ENCODE data around the gene IDS.
A peak's percentile ranks its signal among the peaks of the same experiment; 100 is the strongest.
"Not testable (repeated sequence)": the region's sequence is repeated elsewhere in the genome, so short reads cannot be mapped to it uniquely, and the experiment has no call there.

IDS gene

GRCh38 chrX:149526318-149527033 is 21.4 kb upstream of the IDS start:
- not testable (repeated sequence) for DNase-seq

GRCh38 chrX:149525903-149526302 is 20.8 kb upstream of the IDS start:
- DNase-seq, result not testable (repeated sequence)

GRCh38 chrX:149525389-149525788 is 20.3 kb upstream of the IDS start:
- DNase-seq, result peak; percentile 54 to 55 (median 54)

GRCh38 chrX:149522916-149523315 is 17.8 kb upstream of the IDS start:
- DNase-seq, result no peak

DNA sequence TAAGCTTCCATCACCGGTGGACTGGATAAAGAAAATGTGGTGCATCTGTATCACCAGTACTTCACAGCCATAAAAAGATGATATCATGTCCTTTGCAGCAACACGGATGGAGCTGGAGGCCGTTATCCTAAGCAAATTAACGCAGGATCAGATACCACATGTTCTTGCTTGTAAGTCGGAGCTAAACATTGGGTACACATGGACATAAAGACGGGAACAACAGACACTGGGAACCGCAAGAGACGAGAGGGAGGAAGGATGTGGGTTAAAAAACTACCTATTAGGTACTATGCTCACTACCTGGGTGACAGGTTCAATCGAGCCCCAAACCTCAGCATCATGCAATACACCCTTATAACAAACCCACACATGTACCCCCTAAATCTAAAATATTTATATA is 16.3 kb upstream of the IDS start:
- no peak for DNase-seq

- not testable (repeated sequence) for DNase-seq
Observed at GRCh38 chrX:149520636-149521277, 15.7 kb upstream of the IDS start.

- DNase-seq, result no peak
Observed at GRCh38 chrX:149518236-149518635, 13.1 kb upstream of the IDS start.

DNA sequence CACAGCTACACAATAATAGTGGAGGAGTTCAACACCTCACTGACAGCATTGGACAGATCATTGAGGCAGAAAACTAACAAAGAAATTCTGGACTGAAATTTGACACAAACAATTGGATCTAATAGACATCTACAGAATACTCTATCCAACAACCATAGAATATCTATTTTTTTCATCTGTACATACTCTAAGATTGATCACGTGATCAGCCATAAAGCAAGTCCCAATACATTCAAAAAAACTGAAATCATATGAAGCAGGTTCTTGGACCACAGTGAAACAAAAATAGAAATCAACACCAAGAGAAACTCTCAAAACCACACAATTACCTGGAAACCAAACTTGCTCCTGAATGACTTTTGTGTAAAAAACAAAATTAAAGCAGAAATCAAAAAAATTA is 12.2 kb upstream of the IDS start:
- DNase-seq, result no peak

GRCh38 chrX:149516604-149517003 is 11.5 kb upstream of the IDS start:
- DNase-seq, result no peak

- peak in 1 of 3 donors; percentile 16 for DNase-seq
Observed at GRCh38 chrX:149515954-149516602, 11.0 kb upstream of the IDS start.

DNA sequence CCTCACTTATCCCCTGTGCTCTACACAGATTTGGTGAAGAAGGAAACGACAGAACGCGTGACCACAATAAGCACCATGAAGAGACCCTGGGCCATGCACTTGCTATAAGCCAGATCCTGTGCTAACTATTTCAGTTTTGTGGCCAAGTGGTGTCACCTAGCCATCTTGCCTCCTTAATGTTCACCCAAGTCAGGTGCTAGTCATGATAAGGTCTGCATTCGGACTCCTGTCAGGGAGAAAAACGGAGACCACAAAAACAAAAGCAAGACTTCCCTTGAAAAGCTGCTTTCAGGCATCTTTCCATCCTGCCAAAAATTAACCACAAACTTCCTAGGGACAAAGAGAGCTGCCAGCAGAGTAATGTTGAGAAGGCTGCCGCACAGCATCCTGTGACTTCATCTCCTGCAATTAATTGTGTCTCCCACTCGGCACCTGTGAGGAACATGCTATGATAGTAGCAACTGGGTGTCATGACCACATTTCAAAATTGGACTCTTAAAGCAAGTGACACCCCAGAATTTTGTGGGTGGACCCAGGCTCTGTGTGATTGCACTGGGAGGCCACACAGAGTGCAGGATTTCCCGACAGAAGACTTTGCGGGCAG is 8.8 kb upstream of the IDS start:
- no peak for DNase-seq

DNA sequence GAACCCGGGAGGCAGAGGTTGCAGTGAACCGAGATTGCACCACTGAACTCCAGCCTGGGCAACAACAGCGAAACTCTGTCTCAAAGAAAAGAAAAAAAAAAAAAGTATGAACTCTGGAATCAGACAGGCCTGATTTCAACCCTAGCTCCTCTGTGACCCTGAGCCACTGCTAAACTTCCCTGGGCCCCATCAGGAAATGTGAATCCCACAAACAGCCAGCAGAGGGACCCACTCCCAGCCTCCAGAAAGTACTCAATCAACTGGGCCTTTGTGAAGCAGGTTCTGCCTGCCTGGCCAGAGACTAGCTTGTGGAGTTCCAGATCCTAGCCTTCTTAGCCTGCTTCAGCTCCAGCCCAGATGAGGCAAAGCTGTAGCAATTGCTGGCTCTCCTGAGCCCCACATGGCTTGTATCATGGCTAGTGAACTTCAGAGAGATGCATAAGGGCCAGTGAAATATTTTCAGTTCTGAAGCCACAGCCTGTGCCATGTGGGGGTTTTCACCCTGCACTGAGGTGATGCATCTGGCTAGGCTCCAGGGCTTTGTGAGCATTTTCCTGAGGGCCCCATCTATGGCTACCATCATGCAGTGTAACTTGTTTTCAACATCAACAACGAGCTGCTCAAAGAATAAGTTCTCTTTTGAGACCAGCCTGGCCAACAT is 7.2 kb upstream of the IDS start:
- DNase-seq, result peak; percentile 53 to 65 (median 59)

DNA sequence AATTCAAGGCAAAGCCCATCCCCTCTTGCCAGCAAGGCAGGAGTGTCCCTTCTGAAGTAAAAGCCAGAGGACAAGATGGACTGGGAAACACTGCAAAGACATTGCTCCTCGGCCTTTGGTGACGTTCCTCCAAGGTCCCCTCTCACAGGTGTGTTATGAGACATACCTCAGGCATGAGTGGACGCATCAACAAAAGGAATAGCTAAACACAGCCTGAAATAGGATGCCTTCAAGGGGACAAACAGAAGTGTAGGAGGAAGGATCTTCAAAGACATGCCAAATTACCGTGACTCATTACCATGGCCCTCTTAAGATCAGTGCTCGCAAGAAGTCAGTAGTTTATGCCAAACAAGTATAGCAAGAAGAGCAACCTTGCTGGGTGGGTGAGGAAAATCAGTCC is 6.0 kb upstream of the IDS start:
- no peak for DNase-seq

DNA sequence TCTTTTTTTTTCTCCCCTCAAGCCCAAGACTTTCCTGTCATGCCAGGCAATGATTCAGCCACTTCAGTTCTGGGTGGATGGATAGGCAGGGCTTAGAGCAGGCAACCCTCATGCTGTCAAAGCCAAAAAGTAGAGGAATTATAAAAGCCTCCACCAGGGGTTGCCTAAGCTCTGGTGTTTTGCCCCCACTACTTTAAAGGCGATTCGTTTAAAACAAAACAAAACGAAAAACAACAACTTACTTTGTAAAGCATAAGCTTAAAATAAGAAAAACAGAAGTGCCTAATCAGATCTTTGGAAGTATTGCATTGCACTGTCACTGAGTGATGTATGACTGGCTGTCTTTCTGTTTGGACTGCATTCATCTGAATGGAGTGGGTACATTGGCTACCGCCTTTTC is 5.3 kb upstream of the IDS start:
- peak; percentile 23 to 46 (median 32) for DNase-seq

GRCh38 chrX:149508467-149508866 is 3.4 kb upstream of the IDS start:
- no peak for DNase-seq

- no peak for DNase-seq
Observed at GRCh38 chrX:149506349-149506748, 1.2 kb upstream of the IDS start.

- DNase-seq, result no peak
Observed at GRCh38 chrX:149505671-149506070, 565 bp upstream of the IDS start.

DNA sequence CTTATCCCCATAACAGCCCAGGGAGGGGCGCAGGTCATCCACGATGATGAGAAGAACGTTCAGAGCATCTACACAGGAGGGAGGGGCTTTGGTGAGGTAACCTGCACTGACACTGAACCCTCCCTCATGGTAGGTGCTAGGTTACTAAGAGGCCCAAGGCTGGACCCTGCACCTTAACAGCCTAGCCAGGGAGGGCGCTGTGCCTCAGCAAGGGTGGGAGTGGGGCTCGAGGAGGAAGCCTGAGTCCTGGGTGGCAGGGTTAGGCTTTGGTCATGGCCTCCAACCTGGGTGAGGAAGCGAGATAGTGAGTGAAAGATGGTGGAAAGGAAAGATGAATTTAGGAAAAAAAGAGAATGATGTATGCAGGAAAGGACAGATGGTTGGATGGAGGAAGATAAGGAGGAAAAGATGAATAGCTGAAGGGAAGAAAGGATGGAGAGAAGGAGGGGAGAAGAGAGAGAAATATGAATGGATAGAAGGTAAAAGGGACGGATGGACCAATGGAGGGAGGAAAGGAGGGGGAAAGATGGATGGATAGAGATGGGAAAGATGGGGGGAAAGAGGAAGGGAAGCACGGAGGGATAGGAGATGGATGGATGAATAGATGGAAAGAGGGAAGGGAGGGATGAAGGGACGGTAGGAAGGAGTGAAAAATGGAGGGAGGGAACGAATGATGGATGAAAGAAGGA is 736 bp downstream of the IDS start:
- DNase-seq, result peak; percentile 26 to 56 (median 45)

- DNase-seq, result peak; percentile 46 to 58 (median 50)
Observed at GRCh38 chrX:149503446-149503845, 1.7 kb downstream of the IDS start.

DNA sequence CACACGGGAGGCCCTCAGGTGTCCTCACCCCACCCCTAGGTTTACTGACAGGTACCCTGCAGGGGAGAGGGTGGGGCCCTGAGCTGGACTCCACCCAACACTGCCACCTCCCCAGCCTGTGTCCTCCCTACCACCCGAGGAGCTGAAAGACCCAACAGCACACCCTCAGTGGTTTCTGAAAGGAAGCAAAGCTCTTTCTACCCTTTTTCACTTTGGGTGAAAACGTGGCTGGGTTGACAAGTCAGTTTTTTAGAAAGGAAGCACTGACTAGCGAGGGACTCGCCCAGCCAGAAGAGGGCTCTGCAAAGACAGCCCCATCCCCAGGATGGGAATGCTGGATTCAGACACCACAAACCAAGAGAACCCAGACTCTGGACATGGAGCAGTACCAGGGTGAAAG is 2.2 kb downstream of the IDS start:
- not testable (repeated sequence) for DNase-seq

GRCh38 chrX:149499766-149500165 is 5.3 kb downstream of the IDS start:
- DNase-seq, result no peak

GRCh38 chrX:149498767-149499166 is 6.3 kb downstream of the IDS start:
- DNase-seq, result no peak

DNA sequence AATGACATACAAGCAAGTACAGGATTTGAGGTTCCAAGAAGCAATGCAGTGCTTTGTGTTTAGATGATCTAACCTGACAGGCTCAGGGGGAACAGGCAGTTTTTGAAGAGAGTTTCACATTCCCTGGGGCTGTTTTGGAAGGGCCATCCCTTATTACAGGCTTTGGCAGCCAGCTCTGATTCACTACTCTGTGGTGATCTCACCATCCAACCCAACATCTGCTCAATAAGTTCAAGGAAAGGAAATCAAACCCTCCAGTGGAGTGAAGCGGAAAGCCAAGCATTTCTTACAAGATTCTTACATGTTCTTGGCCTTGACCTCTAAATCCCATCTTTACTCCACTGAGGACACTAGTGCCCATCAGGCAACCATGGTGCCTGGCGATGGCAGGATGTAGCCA is 7.5 kb downstream of the IDS start:
- DNase-seq, result no peak
